ENCODE results near the gene SEC24D. TPM values are rescaled to one million over a fixed set of nuclear protein-coding genes. Genes with fewer than 3 reads are reported as not detected.

SEC24D gene
- total RNA-seq, 4 donors from 2014 or later = 9.7 to 37.9 (median 17.0) TPM

DNA sequence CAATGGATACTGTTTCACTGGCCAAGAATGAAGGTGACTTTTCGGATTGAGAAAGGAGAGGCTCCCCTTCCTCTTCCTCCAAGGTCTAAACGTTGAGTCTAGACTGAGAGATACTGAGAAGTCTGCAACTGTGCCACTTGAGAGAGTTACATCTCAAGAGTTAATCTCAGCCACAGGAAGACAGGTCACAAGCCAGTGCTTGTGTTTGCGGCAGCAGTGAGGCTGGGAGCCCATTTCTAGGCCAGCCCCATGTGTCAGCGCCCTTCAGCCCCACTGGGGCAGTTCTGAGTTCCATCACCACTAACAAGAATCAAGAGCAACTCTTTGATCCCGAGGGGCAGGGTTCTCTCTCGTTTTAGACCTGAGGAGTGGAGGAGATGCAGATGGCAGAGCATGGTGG lies 7.3 kb upstream of the SEC24D start:
- no peak for DNase-seq
- H3K9me3 ChIP-seq = no peaks in the 10 kb centered on the region
- intact Hi-C loops (cut with DNase I; ENCODE audit: low total_unique reads) = no loop called here
- 75 to 100% methylated on average over 2 to 6 of the region's 6 CpGs for WGBS, 2 donors (ENCODE audit: low coverage in 1 of 2)
- no peaks in the 10 kb centered on the region for H3K36me3 ChIP-seq
- no peaks in the 10 kb centered on the region for H3K4me1 ChIP-seq
- no peak overlapping the region for H3K4me3 ChIP-seq
- no peak for TF ChIP-seq EP300 (IDR thresholded peaks at IDR 0.05; ENCODE audit: low read depth)
- TF ChIP-seq CTCF (IDR thresholded peaks at IDR 0.05) = no peak
- no peak for TF ChIP-seq POLR2AphosphoS5 (IDR thresholded peaks at IDR 0.05)
- TF ChIP-seq POLR2A (IDR thresholded peaks at IDR 0.05) = no peak
- H3K27ac ChIP-seq = no peak overlapping the region
- H3K27me3 ChIP-seq = no peaks in the 10 kb centered on the region
- in situ Hi-C loops (cut with MboI; ENCODE audit: low pct_ligation_motif_present in 1 of 4, low pct_unique_long_range_greater_than_20kb in 1 of 4, low sequenced_read_pairs in 3 of 4) = no loop called here

- H3K27me3 ChIP-seq = no peaks in the 10 kb centered on the region
- intact Hi-C loops (cut with DNase I; ENCODE audit: low total_unique reads) = no loop called here
- TF ChIP-seq POLR2AphosphoS5 (IDR thresholded peaks at IDR 0.05) (no peak), CTCF (IDR thresholded peaks at IDR 0.05) (no peak), EP300 (IDR thresholded peaks at IDR 0.05; ENCODE audit: low read depth) (no peak), POLR2A (IDR thresholded peaks at IDR 0.05) (no peak)
- H3K27ac ChIP-seq = no peak overlapping the region
- no peaks in the 10 kb centered on the region for H3K4me1 ChIP-seq
- in situ Hi-C loops (cut with MboI; ENCODE audit: low pct_ligation_motif_present in 1 of 4, low pct_unique_long_range_greater_than_20kb in 1 of 4, low sequenced_read_pairs in 3 of 4) = no loop called here
- WGBS, 2 donors (ENCODE audit: low coverage in 1 of 2) = 63 to 81% methylated on average over 3 of the region's 3 CpGs
- no peaks in the 10 kb centered on the region for H3K36me3 ChIP-seq
- H3K4me3 ChIP-seq = no peak overlapping the region
- no peak for DNase-seq
- no peaks in the 10 kb centered on the region for H3K9me3 ChIP-seq
Observed at GRCh38 chr4:118842055-118842454, 6.1 kb upstream of the SEC24D start.

- DNase-seq = no peak
- Histone ChIP-seq H3K36me3 (no peaks in the 10 kb centered on the region), H3K9me3 (no peaks in the 10 kb centered on the region), H3K4me1 (peaks cover 6 to 10% (median 6%) of the 10 kb centered on the region in 4 donors), H3K27me3 (no peaks in the 10 kb centered on the region), H3K27ac (no peak overlapping the region), H3K4me3 (no peak overlapping the region)
- TF ChIP-seq POLR2AphosphoS5 (IDR thresholded peaks at IDR 0.05) (no peak), POLR2A (IDR thresholded peaks at IDR 0.05) (no peak), CTCF (IDR thresholded peaks at IDR 0.05) (no peak), EP300 (IDR thresholded peaks at IDR 0.05; ENCODE audit: low read depth) (no peak)
- in situ Hi-C loops (cut with MboI; ENCODE audit: low pct_ligation_motif_present in 1 of 4, low pct_unique_long_range_greater_than_20kb in 1 of 4, low sequenced_read_pairs in 3 of 4) (no loop called here), intact Hi-C loops (cut with DNase I; ENCODE audit: low total_unique reads) (loop anchor here (5.0 to 10.0 kb wide), 2 partner anchors 45 to 128 kb away; partner anchors contain the start of gene SYNPO2)
- 66 to 76% methylated on average over 3 of the region's 3 CpGs for WGBS, 2 donors (ENCODE audit: low coverage in 1 of 2)
Observed at GRCh38 chr4:118839221-118839927, 3.4 kb upstream of the SEC24D start.

DNA sequence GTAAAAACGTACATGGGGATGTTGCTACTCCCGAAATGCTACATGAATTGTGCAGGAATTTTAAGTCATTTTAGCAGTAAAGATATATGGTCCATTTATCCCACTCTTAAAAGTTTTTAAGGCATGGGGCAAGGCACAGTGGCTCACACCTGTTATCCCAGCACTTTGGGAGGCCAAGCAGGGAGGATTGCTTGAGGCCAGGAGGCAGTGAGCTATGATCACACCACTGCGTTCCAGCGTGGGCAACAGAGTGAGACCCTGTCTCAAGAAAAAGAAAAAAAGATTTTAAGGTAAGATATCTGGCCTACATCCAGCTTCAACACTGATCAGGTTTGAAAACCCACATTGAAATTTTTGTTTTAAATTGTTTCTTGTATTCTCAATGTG lies 1.2 kb upstream of the SEC24D start:
- intact Hi-C loops (cut with DNase I; ENCODE audit: low total_unique reads) = loop anchor here (5.0 to 10.0 kb wide), 2 partner anchors 48 to 130 kb away; partner anchors contain the start of gene SYNPO2

More for the DNA sequence above, 1.2 kb upstream of the SEC24D start:
- H3K4me1 ChIP-seq = peaks cover 7 to 21% (median 11%) of the 10 kb centered on the region in 4 donors
- 80 to 90% methylated on average over 2 to 4 of the region's 4 CpGs for WGBS, 2 donors (ENCODE audit: low coverage in 1 of 2)
- H3K36me3 ChIP-seq = no peaks in the 10 kb centered on the region
- no peak overlapping the region for H3K4me3 ChIP-seq
- no peaks in the 10 kb centered on the region for H3K9me3 ChIP-seq
- DNase-seq = no peak
- in situ Hi-C loops (cut with MboI; ENCODE audit: low pct_ligation_motif_present in 1 of 4, low pct_unique_long_range_greater_than_20kb in 1 of 4, low sequenced_read_pairs in 3 of 4) = no loop called here
- TF ChIP-seq CTCF (IDR thresholded peaks at IDR 0.05) = no peak
- TF ChIP-seq POLR2AphosphoS5 (IDR thresholded peaks at IDR 0.05) = no peak
- TF ChIP-seq EP300 (IDR thresholded peaks at IDR 0.05; ENCODE audit: low read depth) = no peak
- TF ChIP-seq POLR2A (IDR thresholded peaks at IDR 0.05) = no peak
- no peak overlapping the region for H3K27ac ChIP-seq
- no peaks in the 10 kb centered on the region for H3K27me3 ChIP-seq

Measured in transverse colon (tissue), 4 donors.